ENCODE data around the gene KCNMB2.

The KCNMB2 gene

GRCh38 chr3:178507507-178508442 lies 28.5 kb upstream of the KCNMB2 start:
- H3K9ac ChIP-seq (ENCODE audit: low read depth, low read length): no peak overlapping the region
- no peak overlapping the region for H3K4me2 ChIP-seq (ENCODE audit: insufficient read depth, low read length)
- ATAC-seq (ENCODE audit: insufficient read depth, low read depth) (no peak), DNase-seq (no peak)
- no peak overlapping the region for H3K4me3 ChIP-seq (ENCODE audit: low read depth in 1 of 2, low read length in 2 of 2)
- H2AFZ ChIP-seq (ENCODE audit: low read depth, low read length): no peak overlapping the region
- H3K36me3 ChIP-seq (ENCODE audit: insufficient read depth, low read length): no peaks in the 10 kb centered on the region
- no peaks in the 10 kb centered on the region for H4K20me1 ChIP-seq (ENCODE audit: insufficient read depth, low read length)
- H3K4me1 ChIP-seq (ENCODE audit: insufficient read depth, low read length): no peaks in the 10 kb centered on the region
- TF ChIP-seq EZH2 (IDR thresholded peaks at IDR 0.05; ENCODE audit: borderline replicate concordance, low read depth, low read length, severe bottlenecking): no peak
- H3K27me3 ChIP-seq (ENCODE audit: insufficient read depth, low read length, poor library complexity): no peaks in the 10 kb centered on the region
- no peaks in the 10 kb centered on the region for H3K79me2 ChIP-seq (ENCODE audit: insufficient read depth, low read length)
- H3K27ac ChIP-seq (ENCODE audit: low read length): no peak overlapping the region
- H3K9me3 ChIP-seq (ENCODE audit: insufficient read depth, low read length, severe bottlenecking): no peaks in the 10 kb centered on the region

GRCh38 chr3:178508443-178508825 lies 27.8 kb upstream of the KCNMB2 start:
- no peak overlapping the region for H2AFZ ChIP-seq (ENCODE audit: low read depth, low read length)
- no peaks in the 10 kb centered on the region for H3K9me3 ChIP-seq (ENCODE audit: insufficient read depth, low read length, severe bottlenecking)
- H3K36me3 ChIP-seq (ENCODE audit: insufficient read depth, low read length): no peaks in the 10 kb centered on the region
- no peaks in the 10 kb centered on the region for H3K27me3 ChIP-seq (ENCODE audit: insufficient read depth, low read length, poor library complexity)
- DNase-seq (no peak), ATAC-seq (ENCODE audit: insufficient read depth, low read depth) (no peak)
- TF ChIP-seq EZH2 (IDR thresholded peaks at IDR 0.05; ENCODE audit: borderline replicate concordance, low read depth, low read length, severe bottlenecking) (no peak), CTCF (IDR thresholded peaks at IDR 0.05; ENCODE audit: borderline replicate concordance, extremely low read depth, low read length, poor library complexity, severe bottlenecking) (no peak)
- H3K4me3 ChIP-seq (ENCODE audit: low read depth in 1 of 2, low read length in 2 of 2): no peak overlapping the region
- no peak overlapping the region for H3K9ac ChIP-seq (ENCODE audit: low read depth, low read length)
- no peak overlapping the region for H3K4me2 ChIP-seq (ENCODE audit: insufficient read depth, low read length)
- no peaks in the 10 kb centered on the region for H4K20me1 ChIP-seq (ENCODE audit: insufficient read depth, low read length)
- H3K27ac ChIP-seq (ENCODE audit: low read length): no peak overlapping the region
- H3K4me1 ChIP-seq (ENCODE audit: insufficient read depth, low read length): no peaks in the 10 kb centered on the region
- H3K79me2 ChIP-seq (ENCODE audit: insufficient read depth, low read length): no peaks in the 10 kb centered on the region

GRCh38 chr3:178510496-178510895 lies 25.7 kb upstream of the KCNMB2 start:
- ATAC-seq (ENCODE audit: insufficient read depth, low read depth) (no peak), DNase-seq (no peak)
- no peaks in the 10 kb centered on the region for H3K36me3 ChIP-seq (ENCODE audit: insufficient read depth, low read length)
- H3K79me2 ChIP-seq (ENCODE audit: insufficient read depth, low read length): no peaks in the 10 kb centered on the region
- H2AFZ ChIP-seq (ENCODE audit: low read depth, low read length): no peak overlapping the region
- H3K4me3 ChIP-seq (ENCODE audit: low read depth in 1 of 2, low read length in 2 of 2): no peak overlapping the region
- no peak overlapping the region for H3K4me2 ChIP-seq (ENCODE audit: insufficient read depth, low read length)
- H3K27me3 ChIP-seq (ENCODE audit: insufficient read depth, low read length, poor library complexity): no peaks in the 10 kb centered on the region
- H3K9me3 ChIP-seq (ENCODE audit: insufficient read depth, low read length, severe bottlenecking): no peaks in the 10 kb centered on the region
- H3K4me1 ChIP-seq (ENCODE audit: insufficient read depth, low read length): no peaks in the 10 kb centered on the region
- H3K27ac ChIP-seq (ENCODE audit: low read length): no peak overlapping the region
- no peak for TF ChIP-seq EZH2 (IDR thresholded peaks at IDR 0.05; ENCODE audit: borderline replicate concordance, low read depth, low read length, severe bottlenecking)
- H4K20me1 ChIP-seq (ENCODE audit: insufficient read depth, low read length): no peaks in the 10 kb centered on the region
- H3K9ac ChIP-seq (ENCODE audit: low read depth, low read length): no peak overlapping the region

GRCh38 chr3:178512647-178513046 lies 23.6 kb upstream of the KCNMB2 start:
- H3K4me2 ChIP-seq (ENCODE audit: insufficient read depth, low read length): no peak overlapping the region
- no peak overlapping the region for H3K4me3 ChIP-seq (ENCODE audit: low read depth in 1 of 2, low read length in 2 of 2)
- no peak overlapping the region for H2AFZ ChIP-seq (ENCODE audit: low read depth, low read length)
- no peak overlapping the region for H3K27ac ChIP-seq (ENCODE audit: low read length)
- no peaks in the 10 kb centered on the region for H3K27me3 ChIP-seq (ENCODE audit: insufficient read depth, low read length, poor library complexity)
- H4K20me1 ChIP-seq (ENCODE audit: insufficient read depth, low read length): no peaks in the 10 kb centered on the region
- TF ChIP-seq EZH2 (IDR thresholded peaks at IDR 0.05; ENCODE audit: borderline replicate concordance, low read depth, low read length, severe bottlenecking) (no peak), CTCF (IDR thresholded peaks at IDR 0.05; ENCODE audit: borderline replicate concordance, extremely low read depth, low read length, poor library complexity, severe bottlenecking) (no peak)
- no peaks in the 10 kb centered on the region for H3K36me3 ChIP-seq (ENCODE audit: insufficient read depth, low read length)
- no peaks in the 10 kb centered on the region for H3K79me2 ChIP-seq (ENCODE audit: insufficient read depth, low read length)
- no peaks in the 10 kb centered on the region for H3K4me1 ChIP-seq (ENCODE audit: insufficient read depth, low read length)
- ATAC-seq (ENCODE audit: insufficient read depth, low read depth) (no peak), DNase-seq (no peak)
- H3K9me3 ChIP-seq (ENCODE audit: insufficient read depth, low read length, severe bottlenecking): no peaks in the 10 kb centered on the region
- no peak overlapping the region for H3K9ac ChIP-seq (ENCODE audit: low read depth, low read length)

Data from DND-41 (cell line).